Astrocyte of the cerebellum (primary cell): Measurements from ENCODE around the gene CPT1C.

Experiments
- DNase-seq: peaks from one replicate; pipeline ENCODE4 v3.0.0-alpha.2; 2011; ENCODE audit warnings: low read depth
- H3K4me3 ChIP-seq: 2 replicates; pipeline ENCODE4 v1.5.1; 2011; ENCODE audit warnings: mild to moderate bottlenecking, low read depth, low read length, moderate library complexity
- CTCF ChIP-seq: IDR thresholded peaks from 2 replicates; pipeline ENCODE4 v1.5.1; 2012; ENCODE audit warnings: low read length, low read depth, moderate library complexity, mild to moderate bottlenecking; ENCODE audit errors: missing control alignments
- in situ Hi-C: cut with HindIII; loops from 2 replicates; pipeline ENCODE4 v1.10.0; 2017; ENCODE audit warnings: low sequenced_read_pairs

Gene CPT1C

GRCh38 chr19:49690656-49691242 is at the start of gene CPT1C:
TSS of gene CPT1C (plus strand) at chr19:49691116. CDS start at chr19:49692253, 1,137 bp downstream.
- TF ChIP-seq CTCF: no peak
- peak; percentile 48 for DNase-seq
- peak within 1 kb of the TSS; percentile 45 for H3K4me3 ChIP-seq
- in situ Hi-C loops: no loop called here

GRCh38 chr19:49641688-49642491 is 49.0 kb upstream of the CPT1C start, which contains the start of gene SCAF1:
TSS of gene SCAF1 (plus strand) at chr19:49642209. CDS start at chr19:49645027, 2,818 bp downstream.
- no peak for TF ChIP-seq CTCF

GRCh38 chr19:49642492-49643035 is 48.4 kb upstream of the CPT1C start:
- no peak for TF ChIP-seq CTCF
- H3K4me3 ChIP-seq: peak overlapping the region; percentile 100
- no peak for DNase-seq
- in situ Hi-C loops: loop anchor here (10.0 kb wide), 1 partner anchor 128 kb away; the partner anchor contains the start of gene FCGRT

More at GRCh38 chr19:49641688-49642491, 49.0 kb upstream of the CPT1C start, which contains the start of gene SCAF1:
- DNase-seq: peak; percentile 99
- H3K4me3 ChIP-seq: peak within 1 kb of the TSS; percentile 100
- in situ Hi-C loops: loop anchor here (10.0 kb wide), 1 partner anchor 127 kb away; the partner anchor contains the start of gene FCGRT

- in situ Hi-C loops: loop anchor here (10.0 kb wide), 1 partner anchor 129 kb away; the partner anchor contains the start of gene FCGRT
- TF ChIP-seq CTCF: no peak
Observed at GRCh38 chr19:49643466-49643865, 47.5 kb upstream of the CPT1C start.

GRCh38 chr19:49645592-49645991 is 45.3 kb upstream of the CPT1C start:
- no peak for DNase-seq
- in situ Hi-C loops: loop anchor here (10.0 kb wide), 1 partner anchor 131 kb away; the partner anchor contains the start of gene FCGRT
- H3K4me3 ChIP-seq: no peak overlapping the region
- TF ChIP-seq CTCF: no peak

More at GRCh38 chr19:49643466-49643865, 47.5 kb upstream of the CPT1C start:
- peak overlapping the region; percentile 100 for H3K4me3 ChIP-seq
- no peak for DNase-seq

GRCh38 chr19:49645995-49646394 is 44.9 kb upstream of the CPT1C start:
- H3K4me3 ChIP-seq: no peak overlapping the region
- in situ Hi-C loops: loop anchor here (10.0 kb wide), 1 partner anchor 131 kb away; the partner anchor contains the start of gene FCGRT
- no peak for DNase-seq
- no peak for TF ChIP-seq CTCF
